SW 1271 (cell line): Measurements from ENCODE around the gene KANK4.

Experiments
- DNase-seq, 2 experiments: peaks; one replicate each; lab custom pipeline; 2025; lab: John Stamatoyannopoulos, UW

KANK4 gene

DNA sequence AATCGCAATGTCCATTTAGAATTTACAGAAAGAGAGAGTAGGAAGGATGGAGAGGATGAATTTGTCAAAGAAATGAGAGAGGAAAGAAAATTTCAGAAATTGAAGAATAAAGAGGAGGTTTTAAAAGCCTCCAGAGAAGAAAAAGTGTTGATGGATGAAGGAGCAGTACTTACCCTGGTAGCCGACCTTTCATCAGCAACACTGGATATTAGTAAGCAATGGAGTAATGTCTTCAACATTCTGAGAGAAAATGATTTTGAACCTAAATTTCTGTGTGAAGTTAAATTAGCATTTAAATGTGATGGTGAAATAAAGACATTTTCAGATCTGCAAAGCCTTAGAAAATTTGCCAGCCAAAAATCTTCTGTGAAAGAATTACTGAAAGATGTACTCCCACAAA is 112.0 kb downstream of the KANK4 start:
- no peak for DNase-seq

DNA sequence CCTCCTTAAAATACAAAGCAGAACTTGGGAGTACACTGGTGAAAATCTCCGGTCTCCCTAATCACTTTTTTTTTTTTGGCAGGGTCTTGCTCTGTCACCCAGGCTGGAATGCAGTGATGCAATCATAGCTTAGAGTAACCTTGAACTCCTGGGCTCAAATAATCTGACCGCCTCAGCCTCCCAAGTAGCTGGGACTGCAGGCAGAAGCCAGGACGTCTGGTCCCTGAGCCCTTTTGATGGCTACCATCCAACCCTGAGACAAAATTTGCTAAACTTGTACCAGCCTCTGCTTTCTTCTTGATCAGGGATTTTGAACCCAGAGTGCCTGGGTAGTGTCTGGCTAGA is 120.5 kb downstream of the KANK4 start:
- DNase-seq, result no peak

DNA sequence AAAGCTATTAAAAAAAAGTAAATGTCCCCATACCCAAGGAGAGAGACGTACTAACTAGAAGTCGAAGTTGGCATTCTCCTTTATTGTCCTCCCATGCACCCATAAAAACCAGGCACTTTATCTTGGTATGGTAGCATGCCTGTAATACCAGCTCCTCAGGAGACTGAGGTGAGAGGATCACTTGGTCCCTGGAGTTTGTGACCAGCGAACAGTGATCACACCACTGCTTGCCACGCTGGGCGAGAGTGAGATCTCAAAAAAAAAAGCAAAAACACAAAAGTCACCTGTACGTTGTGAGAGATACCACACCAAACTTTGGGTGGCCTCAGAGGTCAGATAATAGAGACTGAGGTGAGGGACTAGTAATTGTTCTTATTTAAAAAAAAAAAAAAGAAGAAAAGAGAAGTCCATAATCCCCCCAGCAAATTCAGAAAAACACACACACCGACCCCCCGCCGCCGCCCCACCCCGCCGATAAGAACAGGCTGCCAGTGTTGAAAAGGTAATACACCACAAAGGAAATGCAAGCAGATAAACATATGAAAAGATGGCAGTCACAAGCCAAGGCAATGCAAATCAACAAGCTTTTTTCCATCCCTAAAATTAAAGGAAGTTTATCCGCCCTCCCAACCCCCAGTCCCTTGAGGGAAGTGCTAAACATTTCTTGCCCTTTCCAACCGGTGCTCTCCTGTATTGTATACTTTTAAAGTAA is 121.0 kb downstream of the KANK4 start:
- DNase-seq, result no peak

DNA sequence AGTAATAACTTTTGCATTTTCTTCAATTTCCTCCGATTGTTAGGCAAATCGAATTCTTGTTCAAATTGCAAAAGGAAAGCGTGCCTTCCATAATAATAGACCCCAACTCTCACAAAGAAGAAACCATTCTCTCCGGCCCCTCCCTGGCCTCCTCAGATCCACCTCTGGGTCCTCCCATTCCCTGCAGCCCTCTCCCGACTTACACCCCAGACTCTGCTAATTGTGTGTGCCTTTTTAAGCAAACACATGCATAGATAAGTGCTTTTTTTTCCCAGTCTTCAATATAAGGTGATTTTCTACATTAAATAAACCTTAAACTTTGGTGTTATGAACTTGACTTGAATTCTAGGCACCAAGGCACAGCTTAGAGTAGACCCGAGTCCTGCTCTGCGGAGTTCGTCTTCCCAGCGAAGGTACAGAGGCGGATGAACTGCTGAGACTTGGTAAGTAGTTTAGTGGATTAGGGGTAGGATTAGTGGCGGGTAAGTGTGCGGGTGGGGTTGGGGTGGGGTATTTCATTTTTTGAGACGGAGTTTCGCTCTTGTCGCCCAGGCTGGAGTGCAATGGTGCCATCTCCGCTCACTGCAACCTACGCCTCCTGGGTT is 123.0 kb downstream of the KANK4 start:
- no peak for DNase-seq

DNA sequence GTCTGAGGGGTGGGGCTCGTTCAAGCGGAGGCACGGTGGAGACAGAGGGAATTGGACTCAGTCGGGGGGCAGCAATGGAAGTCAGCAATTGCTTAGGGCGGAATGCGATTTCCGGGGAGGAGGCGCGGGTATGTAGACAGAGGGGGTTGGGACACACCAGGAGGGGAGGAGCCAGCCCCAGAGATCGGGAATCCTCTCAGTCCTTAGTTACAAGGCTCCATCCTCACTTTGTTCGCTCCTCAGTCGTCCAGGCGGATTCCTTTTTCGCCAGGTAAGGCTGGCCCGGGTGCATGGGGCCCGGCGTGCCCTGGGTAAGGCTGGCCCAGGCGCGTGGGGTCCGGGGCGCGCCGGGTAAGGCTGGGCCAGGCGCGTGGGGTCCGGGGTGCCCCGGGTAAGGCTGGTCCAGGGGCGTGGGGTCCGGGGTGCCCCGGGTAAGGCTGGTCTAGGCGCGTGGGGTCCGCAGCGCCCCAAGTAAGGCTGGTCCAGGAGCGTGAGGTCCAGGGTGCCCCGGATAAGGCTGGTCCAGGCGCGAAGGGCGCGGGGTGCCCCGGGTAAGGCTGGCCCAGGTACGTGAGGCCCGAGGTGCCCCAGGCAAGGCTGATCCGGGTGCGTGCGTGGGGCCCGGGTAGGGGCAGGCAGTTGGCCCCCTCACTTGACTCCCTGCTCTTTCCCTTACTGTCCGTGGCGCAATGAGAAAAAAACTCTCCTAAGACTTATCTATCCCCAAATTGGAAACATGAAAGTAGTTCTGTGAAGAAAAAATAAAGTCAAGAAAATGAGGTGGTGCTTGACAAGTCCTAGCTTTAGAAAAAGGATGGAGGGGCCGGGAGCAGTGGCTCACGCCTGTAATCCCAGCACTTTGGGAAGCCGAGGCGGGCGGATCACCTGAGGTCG is 124.3 kb downstream of the KANK4 start, which contains the start of gene L1TD1:
Gene L1TD1, plus strand, starts transcription at position 199 of the 894 bp plus-strand sequence. CDS start 11,780 bp downstream, outside the sequence.
- DNase-seq, result no peak

DNA sequence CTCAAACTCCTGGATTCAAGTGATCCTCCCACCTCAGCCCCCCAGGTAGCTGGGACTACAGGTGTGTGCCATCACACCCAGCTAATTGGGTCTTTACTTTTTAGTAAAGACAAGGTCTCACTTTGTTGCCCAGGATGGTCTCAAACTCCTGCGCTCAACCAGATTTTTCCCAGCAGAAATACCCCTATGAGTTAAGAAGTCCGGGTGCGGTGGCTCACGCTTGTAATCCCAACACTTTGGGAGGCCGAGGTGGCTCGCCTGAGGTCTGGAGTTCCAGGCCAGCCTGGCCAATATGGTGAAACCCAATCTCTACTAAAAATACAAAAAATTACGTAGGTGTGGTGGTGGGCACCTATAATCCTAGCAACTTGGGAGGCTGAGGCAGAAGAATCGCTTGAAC is 131.1 kb downstream of the KANK4 start:
- DNase-seq, result no peak

DNA sequence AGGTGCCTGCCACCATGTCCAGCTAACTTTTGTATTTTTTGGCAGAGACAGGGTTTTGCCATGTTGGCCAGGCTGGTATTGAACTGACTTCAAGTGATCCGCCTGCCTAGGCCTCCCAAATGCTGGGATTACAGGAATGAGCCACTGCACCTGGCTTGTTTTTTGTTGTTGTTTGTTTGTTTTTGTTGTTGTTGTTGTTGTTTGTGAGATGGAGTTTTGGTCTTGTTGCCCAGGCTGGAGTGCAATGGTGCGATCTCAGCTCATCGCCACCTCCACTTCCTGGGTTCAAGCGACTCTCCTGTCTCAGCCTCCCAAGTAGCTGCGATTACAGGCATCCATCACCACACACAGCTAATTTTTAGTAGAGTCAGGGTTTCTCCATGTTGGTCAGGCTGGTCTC is 131.7 kb downstream of the KANK4 start:
- no peak for DNase-seq
